ENCODE data around the gene GAS2. TPM values are rescaled to one million over a fixed set of nuclear protein-coding genes. Genes with fewer than 3 reads are reported as not detected.

Gene GAS2
- total RNA-seq, 1 donor: 0.90 TPM

GRCh38 chr11:22807391-22807790 is 141.0 kb downstream of the GAS2 start:
- H3K4me3 ChIP-seq (ENCODE audit: low read depth, low read length): no peak overlapping the region
- no peak for DNase-seq (ENCODE audit: low read depth)
- TF ChIP-seq, protein P1, sequence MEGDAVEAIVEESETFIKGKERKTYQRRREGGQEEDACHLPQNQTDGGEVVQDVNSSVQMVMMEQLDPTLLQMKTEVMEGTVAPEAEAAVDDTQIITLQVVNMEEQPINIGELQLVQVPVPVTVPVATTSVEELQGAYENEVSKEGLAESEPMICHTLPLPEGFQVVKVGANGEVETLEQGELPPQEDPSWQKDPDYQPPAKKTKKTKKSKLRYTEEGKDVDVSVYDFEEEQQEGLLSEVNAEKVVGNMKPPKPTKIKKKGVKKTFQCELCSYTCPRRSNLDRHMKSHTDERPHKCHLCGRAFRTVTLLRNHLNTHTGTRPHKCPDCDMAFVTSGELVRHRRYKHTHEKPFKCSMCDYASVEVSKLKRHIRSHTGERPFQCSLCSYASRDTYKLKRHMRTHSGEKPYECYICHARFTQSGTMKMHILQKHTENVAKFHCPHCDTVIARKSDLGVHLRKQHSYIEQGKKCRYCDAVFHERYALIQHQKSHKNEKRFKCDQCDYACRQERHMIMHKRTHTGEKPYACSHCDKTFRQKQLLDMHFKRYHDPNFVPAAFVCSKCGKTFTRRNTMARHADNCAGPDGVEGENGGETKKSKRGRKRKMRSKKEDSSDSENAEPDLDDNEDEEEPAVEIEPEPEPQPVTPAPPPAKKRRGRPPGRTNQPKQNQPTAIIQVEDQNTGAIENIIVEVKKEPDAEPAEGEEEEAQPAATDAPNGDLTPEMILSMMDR (IDR thresholded peaks at IDR 0.05; ENCODE audit: insufficient read depth, low read length): no peak

GRCh38 chr11:22807855-22808570 is 141.6 kb downstream of the GAS2 start:
- TF ChIP-seq, protein P1 (IDR thresholded peaks at IDR 0.05; ENCODE audit: insufficient read depth, low read length): no peak
- no peak overlapping the region for H3K4me3 ChIP-seq (ENCODE audit: low read depth, low read length)
- peak; percentile 55 for DNase-seq (ENCODE audit: low read depth)

- TF ChIP-seq, protein P1 (IDR thresholded peaks at IDR 0.05; ENCODE audit: insufficient read depth, low read length): no peak
- no peak overlapping the region for H3K4me3 ChIP-seq (ENCODE audit: low read depth, low read length)
- peak; percentile 43 for DNase-seq (ENCODE audit: low read depth)
Measured at GRCh38 chr11:22808571-22809197, 142.3 kb downstream of the GAS2 start.

DNA sequence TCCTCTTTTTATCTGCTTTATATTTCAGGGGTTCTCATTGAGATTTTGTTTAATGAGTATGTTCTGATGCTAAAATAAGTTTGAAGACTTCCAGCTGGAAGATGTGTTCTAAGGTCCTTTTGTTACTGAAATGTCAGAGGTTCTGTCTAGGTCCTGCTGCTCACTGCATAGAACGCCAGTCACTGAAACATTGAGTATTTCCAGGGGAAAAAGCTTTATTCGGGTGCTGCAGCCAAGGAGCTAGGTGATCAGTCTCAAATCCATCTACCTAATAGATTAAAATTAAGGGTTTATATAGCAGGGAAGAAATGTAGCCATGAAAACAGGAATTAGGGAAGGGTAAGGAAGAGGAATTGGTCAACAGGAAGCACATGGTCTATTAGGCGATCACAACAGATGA is 143.5 kb downstream of the GAS2 start:
- H3K4me3 ChIP-seq (ENCODE audit: low read depth, low read length): no peak overlapping the region
- TF ChIP-seq, protein P1 (IDR thresholded peaks at IDR 0.05; ENCODE audit: insufficient read depth, low read length): no peak
- DNase-seq (ENCODE audit: low read depth): no peak

DNA sequence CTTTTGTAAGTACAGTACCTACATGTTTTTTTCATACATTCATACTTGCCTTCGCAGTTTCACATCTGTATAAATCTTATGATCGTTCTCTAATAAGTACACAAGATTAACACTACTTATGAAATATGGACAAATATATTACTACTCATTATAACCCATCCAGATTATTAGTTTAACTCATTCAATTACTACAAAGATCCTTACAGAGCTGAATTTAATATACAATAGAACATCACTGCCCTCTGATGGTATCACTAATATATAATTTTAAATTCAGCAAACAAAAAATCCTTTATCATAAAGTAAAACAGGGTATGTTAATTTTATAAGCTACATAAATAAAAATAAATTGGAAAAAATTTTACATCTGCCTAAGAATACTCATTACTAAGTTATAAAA is 155.8 kb downstream of the GAS2 start:
- no peak overlapping the region for H3K4me3 ChIP-seq (ENCODE audit: low read depth, low read length)
- no peak for DNase-seq (ENCODE audit: low read depth)
- TF ChIP-seq, protein P1 (IDR thresholded peaks at IDR 0.05; ENCODE audit: insufficient read depth, low read length): no peak

GRCh38 chr11:22828373-22828772 is 162.0 kb downstream of the GAS2 start:
- TF ChIP-seq, protein P1 (IDR thresholded peaks at IDR 0.05; ENCODE audit: insufficient read depth, low read length): no peak
- DNase-seq (ENCODE audit: low read depth): no peak
- peak overlapping the region; percentile 20 for H3K4me3 ChIP-seq (ENCODE audit: low read depth, low read length)

Measured in fibroblast of the aortic adventitia (primary cell).